DOHH2 (cell line): ENCODE measurements around the gene KCNK7.

ENCODE experiments used
- CTCF ChIP-seq: fragments of 200-600 bp; sonication (generic); IDR thresholded peaks from one replicate; pipeline ENCODE4 v1.5.1; 2014; ENCODE audit warnings: antibody characterized with exemption, mild to moderate bottlenecking, low read depth, low read length; ENCODE audit not compliant: poor library complexity, severe bottlenecking
- EZH2phosphoT487 ChIP-seq: fragments of 200-600 bp; sonication (generic); IDR thresholded peaks from 2 replicates; pipeline ENCODE4 v1.6.1; 2017; ENCODE audit warnings: borderline replicate concordance, mild to moderate bottlenecking, antibody characterized with exemption, low read length, moderate library complexity, mixed read lengths

- TF ChIP-seq EZH2phosphoT487 (no peak), CTCF (no peak)
Observed at GRCh38 chr11:65607614-65608426, 12.2 kb upstream of the KCNK7 start.
